Measurements from ENCODE around the gene HENMT1.

HENMT1 gene

DNA sequence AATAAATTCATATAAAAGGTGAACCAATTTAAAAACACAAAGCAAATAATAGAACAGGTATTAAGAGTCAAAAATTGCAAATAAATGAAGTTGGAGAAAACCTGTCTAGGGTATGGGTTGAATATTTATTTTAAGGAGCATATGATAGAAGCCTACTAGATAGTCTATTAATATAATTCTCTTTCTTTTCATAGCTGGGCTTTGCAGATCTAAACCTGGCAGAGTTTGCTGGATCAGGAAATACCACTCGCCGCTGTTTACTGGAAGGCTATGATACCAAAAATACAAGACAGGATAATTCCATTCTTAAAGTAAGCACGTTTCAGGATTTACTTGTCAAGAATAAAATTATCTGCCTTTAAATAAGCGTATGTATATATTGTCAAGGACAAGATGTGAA, 48.9 kb downstream of the HENMT1 start:
- no peak overlapping the region for H3K4me3 ChIP-seq (ENCODE audit: low read depth, low read length)
- TF ChIP-seq CTCF (IDR thresholded peaks at IDR 0.05; ENCODE audit: insufficient read depth, low read depth, low read length, missing control alignments), result no peak
- no peak for DNase-seq (ENCODE audit: low read depth)

GRCh38 chr1:108610073-108610472, 50.8 kb downstream of the HENMT1 start:
- no peak for DNase-seq (ENCODE audit: low read depth)
- H3K4me3 ChIP-seq (ENCODE audit: low read depth, low read length), result no peak overlapping the region
- TF ChIP-seq CTCF (IDR thresholded peaks at IDR 0.05; ENCODE audit: insufficient read depth, low read depth, low read length, missing control alignments), result no peak

GRCh38 chr1:108609483-108610049, 51.3 kb downstream of the HENMT1 start:
- no peak for DNase-seq (ENCODE audit: low read depth)
- H3K4me3 ChIP-seq (ENCODE audit: low read depth, low read length), result no peak overlapping the region
- no peak for TF ChIP-seq CTCF (IDR thresholded peaks at IDR 0.05; ENCODE audit: insufficient read depth, low read depth, low read length, missing control alignments)

DNA sequence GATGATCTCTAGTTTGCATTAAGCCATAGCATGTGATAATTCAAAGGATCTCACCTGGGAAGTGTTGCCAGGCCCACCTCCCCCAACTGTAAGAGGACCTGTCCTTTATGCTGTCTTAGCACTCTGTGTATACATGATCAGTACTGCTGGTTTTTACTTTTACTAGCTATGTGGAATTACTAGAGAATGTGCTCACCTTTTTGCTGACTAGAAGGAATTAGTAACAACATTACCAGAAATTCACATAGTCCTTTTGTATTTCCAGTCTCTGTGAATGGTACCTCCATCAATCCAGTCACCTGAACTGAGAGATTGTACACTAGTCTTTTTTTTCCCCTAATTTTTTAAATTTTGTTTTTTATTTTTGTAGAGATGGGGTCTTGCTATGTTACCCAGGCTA, 54.4 kb downstream of the HENMT1 start:
- no peak for TF ChIP-seq CTCF (IDR thresholded peaks at IDR 0.05; ENCODE audit: insufficient read depth, low read depth, low read length, missing control alignments)
- no peak overlapping the region for H3K4me3 ChIP-seq (ENCODE audit: low read depth, low read length)
- no peak for DNase-seq (ENCODE audit: low read depth)

GRCh38 chr1:108605633-108606032, 55.3 kb downstream of the HENMT1 start:
- DNase-seq (ENCODE audit: low read depth), result no peak
- H3K4me3 ChIP-seq (ENCODE audit: low read depth, low read length), result no peak overlapping the region
- TF ChIP-seq CTCF (IDR thresholded peaks at IDR 0.05; ENCODE audit: insufficient read depth, low read depth, low read length, missing control alignments), result no peak

DNA sequence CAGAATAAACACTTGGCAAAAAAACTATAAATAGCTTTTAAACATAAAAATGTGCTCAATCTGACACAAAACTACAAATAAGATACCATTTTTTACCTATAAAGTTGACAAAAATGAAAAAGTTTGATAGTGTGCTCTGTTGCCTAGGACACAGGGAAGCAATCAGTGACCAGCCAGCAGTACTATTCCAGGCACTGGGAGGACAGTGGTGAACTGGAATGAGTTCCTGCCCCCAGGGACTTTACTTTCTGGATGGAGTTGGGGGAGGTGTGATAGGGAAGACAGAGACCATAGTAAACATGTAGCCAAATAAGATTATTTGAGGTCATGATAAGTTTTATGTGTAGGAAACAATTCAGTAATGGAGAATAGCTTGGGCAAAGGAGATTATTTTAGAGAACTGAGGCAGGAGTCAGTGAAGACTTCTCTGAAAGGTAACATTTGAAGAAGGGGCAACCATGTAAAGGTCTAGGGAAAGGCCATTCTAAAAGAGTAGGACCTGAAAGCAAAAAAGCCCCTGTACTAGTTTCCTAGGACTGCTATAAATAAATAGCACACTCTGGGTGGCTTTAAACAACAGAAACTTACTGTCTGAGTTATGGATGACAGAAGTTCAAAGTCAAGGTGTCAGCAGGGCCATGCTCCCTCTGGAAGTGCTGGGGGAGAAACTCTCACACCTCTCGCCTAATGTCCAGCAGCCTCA, 59.0 kb downstream of the HENMT1 start:
- DNase-seq (ENCODE audit: low read depth), result no peak
- no peak for TF ChIP-seq CTCF (IDR thresholded peaks at IDR 0.05; ENCODE audit: insufficient read depth, low read depth, low read length, missing control alignments)

GRCh38 chr1:108600504-108600903, 60.4 kb downstream of the HENMT1 start:
- no peak for TF ChIP-seq CTCF (IDR thresholded peaks at IDR 0.05; ENCODE audit: insufficient read depth, low read depth, low read length, missing control alignments)
- no peak overlapping the region for H3K4me3 ChIP-seq (ENCODE audit: low read depth, low read length)
- no peak for DNase-seq (ENCODE audit: low read depth)

More for the DNA sequence above, 59.0 kb downstream of the HENMT1 start:
- H3K4me3 ChIP-seq (ENCODE audit: low read depth, low read length), result no peak overlapping the region
